Type B pancreatic cell (in vitro differentiated cells): ENCODE results near the gene LIM2. TPM values are rescaled to one million over a fixed set of nuclear protein-coding genes. Genes with fewer than 3 reads are reported as not detected.

Experiments used
- DNase-seq: peaks from one replicate; pipeline ENCODE4 v3.0.0; 2021; ENCODE audit warnings: mixed read lengths; ENCODE audit not compliant: unreplicated experiment; ENCODE audit errors: extremely low spot score
- H3K27ac Mint-ChIP-seq: 2 replicates; pipeline ENCODE4 v1.8.0; 2021; ENCODE audit warnings: mild to moderate bottlenecking, mixed read lengths
- H3K27me3 Mint-ChIP-seq: 2 replicates; pipeline ENCODE4 v1.8.0; 2021; ENCODE audit warnings: mixed read lengths
- H3K36me3 Mint-ChIP-seq: 2 replicates; pipeline ENCODE4 v1.8.0; 2021; ENCODE audit warnings: mixed read lengths
- H3K4me1 Mint-ChIP-seq: one replicate; pipeline ENCODE4 v1.8.0; 2021; ENCODE audit warnings: mixed read lengths; ENCODE audit not compliant: unreplicated experiment
- H3K4me3 Mint-ChIP-seq: 2 replicates; pipeline ENCODE4 v1.8.0; 2021; ENCODE audit warnings: mild to moderate bottlenecking, mixed read lengths
- H3K9me3 Mint-ChIP-seq: 2 replicates; pipeline ENCODE4 v1.8.0; 2021; ENCODE audit warnings: mixed read lengths
- CTCF ChIP-seq: fragments of 200-600 bp; sonication (generic); conservative IDR thresholded peaks from 2 replicates; pipeline ENCODE4 v1.5.0; 2021; ENCODE audit warnings: antibody characterized with exemption, mild to moderate bottlenecking
- total RNA-seq: library from RNA; stranded (reverse); gene quantifications from 2 replicates; pipeline ENCODE4 v1.2.1, GENCODE V29; 2021; ENCODE audit warnings: low replicate concordance

The LIM2 gene
- total RNA-seq, 1 donor from 2014 or later = 19.5 TPM

- no peaks in the 10 kb centered on the region for H3K36me3 Mint-ChIP-seq
- peaks cover 3% of the 10 kb centered on the region for H3K27me3 Mint-ChIP-seq
- no peak overlapping the region for H3K27ac Mint-ChIP-seq
- no peaks in the 10 kb centered on the region for H3K9me3 Mint-ChIP-seq
- no peak for TF ChIP-seq CTCF
- no peak for DNase-seq
- H3K4me1 Mint-ChIP-seq = no peaks in the 10 kb centered on the region
- H3K4me3 Mint-ChIP-seq = no peak overlapping the region
These were observed 12.1 kb downstream of the LIM2 start for GRCh38 chr19:51375504-51376221.

- Mint-ChIP-seq H3K9me3 (no peaks in the 10 kb centered on the region), H3K27ac (no peak within 1 kb of the TSS), H3K4me1 (peaks cover 7% of the 10 kb centered on the region), H3K27me3 (peaks cover 3% of the 10 kb centered on the region), H3K4me3 (no peak within 1 kb of the TSS), H3K36me3 (no peaks in the 10 kb centered on the region)
- DNase-seq = no peak
- TF ChIP-seq CTCF = no peak
These were observed 14.9 kb downstream of the LIM2 start, which contains the start of gene NKG7 for GRCh38 chr19:51372649-51373504. NKG7 (minus strand) TSS chr19:51372654; CDS start chr19:51372535, 119 bp downstream.

GRCh38 chr19:51372021-51372648 is 15.6 kb downstream of the LIM2 start:
- Mint-ChIP-seq H3K4me1 (peaks cover 7% of the 10 kb centered on the region), H3K4me3 (no peak overlapping the region), H3K27me3 (peaks cover 3% of the 10 kb centered on the region), H3K27ac (no peak overlapping the region), H3K36me3 (no peaks in the 10 kb centered on the region), H3K9me3 (no peaks in the 10 kb centered on the region)
- DNase-seq = no peak
- TF ChIP-seq CTCF = no peak

- DNase-seq = no peak
- Mint-ChIP-seq H3K36me3 (no peaks in the 10 kb centered on the region), H3K4me1 (peaks cover 7% of the 10 kb centered on the region), H3K9me3 (no peaks in the 10 kb centered on the region), H3K27ac (no peak overlapping the region), H3K4me3 (no peak overlapping the region), H3K27me3 (peaks cover 3% of the 10 kb centered on the region)
- no peak for TF ChIP-seq CTCF
These were observed 16.5 kb downstream of the LIM2 start for GRCh38 chr19:51371186-51371690.

GRCh38 chr19:51370230-51370629 is 17.5 kb downstream of the LIM2 start:
- Mint-ChIP-seq H3K27me3 (peaks cover 3% of the 10 kb centered on the region), H3K9me3 (no peaks in the 10 kb centered on the region), H3K27ac (no peak overlapping the region), H3K4me3 (peak overlapping the region; percentile 71), H3K36me3 (no peaks in the 10 kb centered on the region), H3K4me1 (peaks cover 7% of the 10 kb centered on the region)
- no peak for TF ChIP-seq CTCF
- DNase-seq = no peak
